Heart left ventricle (tissue), 16 donors: ENCODE data around the gene RET. TPM values are rescaled to one million over a fixed set of nuclear protein-coding genes. Genes with fewer than 3 reads are reported as not detected.

Experiments
- ATAC-seq, 4 donors: fragments of 200-7000 bp; cut with Tn5 transposase; one replicate each; pipeline ENCODE4 v1.9.1; 2020 to 2022; ENCODE audit warnings: moderate library complexity in 4 of 4, mild to moderate bottlenecking in 3 of 4, moderate number of reproducible peaks in 1 of 4
- DNase-seq, 5 donors: peaks; one replicate each; pipeline ENCODE4 v3.0.0-alpha.2; 2020
- H3K27ac ChIP-seq, 12 donors: fragments of 200-600 bp; sonication (generic) in 4 of 12; one replicate each; pipeline versions ENCODE4 v1.5.0 to v1.8.0; 2016 to 2022; ENCODE audit warnings: mild to moderate bottlenecking in 2 of 12
- H3K27me3 ChIP-seq, 9 donors: fragments of 200-600 bp; sonication (generic) in 2 of 9; one replicate each; pipeline versions ENCODE4 v1.5.1 to v1.8.0; 2016 to 2022; ENCODE audit warnings: mild to moderate bottlenecking in 3 of 9
- H3K36me3 ChIP-seq, 9 donors: fragments of 200-600 bp; sonication (generic) in 2 of 9; one replicate each; pipeline versions ENCODE4 v1.5.0 to v1.8.0; 2018 to 2022; ENCODE audit warnings: mild to moderate bottlenecking in 2 of 9
- H3K4me1 ChIP-seq, 12 donors: fragments of 200-600 bp; sonication (generic) in 4 of 12; one replicate each; pipeline versions ENCODE4 v1.5.0 to v1.8.0; 2016 to 2022; ENCODE audit warnings: mild to moderate bottlenecking in 3 of 12
- H3K4me3 ChIP-seq, 12 donors: fragments of 200-600 bp; sonication (generic) in 4 of 12; one replicate each; pipeline versions ENCODE4 v1.5.0 to v1.8.0; 2017 to 2022; ENCODE audit warnings: mild to moderate bottlenecking in 9 of 12, moderate library complexity in 4 of 12
- H3K9me3 ChIP-seq, 12 donors: fragments of 200-600 bp; sonication (generic) in 4 of 12; one replicate each; pipeline versions ENCODE4 v1.5.0 to v1.8.0; 2016 to 2022; ENCODE audit warnings: mild to moderate bottlenecking in 1 of 12
- CTCF ChIP-seq, 12 donors: fragments of 200-600 bp; sonication (generic) in 4 of 12; IDR thresholded peaks; one replicate each; pipeline versions ENCODE4 v1.5.0 to v1.8.0; 2018 to 2022; ENCODE audit warnings: antibody characterized with exemption in 12 of 12, mild to moderate bottlenecking in 5 of 12
- POLR2A ChIP-seq, 2 donors: fragments of 450-650 bp; IDR thresholded peaks; one replicate each; pipeline ENCODE4 v1.6.1; 2017; ENCODE audit warnings: antibody characterized with exemption in 2 of 2, mild to moderate bottlenecking in 2 of 2, moderate library complexity in 2 of 2
- WGBS, 4 donors: extraction: QIAGEN DNeasy Blood & Tissue Kit in 2 of 4; methylation state at CpG; one replicate each; pipeline versions ENCODE4 v1.1.5 to v1.1.7; 2013 to 2018; 5-methylcytosine and 5-hydroxymethylcytosine counted together
- intact Hi-C, 10 donors: fragments of 100-400 bp; cut with DNase I; formaldehyde crosslinking; loops; one replicate each; pipeline versions ENCODE4 v1.11.1 to v1.14.2; 2022
- polyA plus RNA-seq, 2 donors: library from polyadenylated mRNA; stranded (reverse); fragments of 200-250 nt; gene quantifications; one replicate each; pipeline ENCODE4 v1.2.3, GENCODE V29; 2013
- total RNA-seq, 9 donors: library from RNA; depleted of rRNA in 2 of 9; stranded (reverse); fragments of >200 nt in 2 of 9; fragmentation: NEBNext Ultra II Directional in 3 of 9; extraction: Animal tissue kit (Norgen Biotek cat#: 25700) in 3 of 9; gene quantifications; one replicate each; pipeline versions ENCODE4 v1.1.0 to v1.2.4, GENCODE V29; 2016 to 2023
- donor health status: ischemic (EF 13 %, LVEDD 7.1; RV severe dilation, severe dysfunction).
- donor health status: healthy with polysubstance abuse.
- donor health status: DM: no; HTN: yes; CAD: no.
- donor health status: DM: no; HTN: no; CAD: no.
- donor health status: ischemic (EF 25% LVEDD 6.9; RV normal size, moderate dysfunction).
- donor health status: ischemic (EF 25% LVEDD 5.7; RV mildly dilated, moderate dysfunction).
- donor health status: healthy.
- donor health status: DM: yes; HTN: yes; CAD: no.
- donor health status: ischemic (EF 35%, LVEDD 5.7; RV mildly dilated, moderate dysfunction).
- donor health status: nonischemic (EF 11% LVEDD 7.7; RV severe dilation, severe dysfunction).
- donor health status: DM: yes; HTN: yes; CAD: no.
- donor health status: PGD.
- donor health status: ischemic (EF 29% LVEDD 5.4; RV normal size, mild dysfunction).
- donor health status: nonischemic (EF 23%, LVEDD 6.1; RV moderate dilation, normal function).

RET gene
- total and polyA plus RNA-seq, 11 donors: 0.12 to 3.3 (median 0.66) TPM

DNA sequence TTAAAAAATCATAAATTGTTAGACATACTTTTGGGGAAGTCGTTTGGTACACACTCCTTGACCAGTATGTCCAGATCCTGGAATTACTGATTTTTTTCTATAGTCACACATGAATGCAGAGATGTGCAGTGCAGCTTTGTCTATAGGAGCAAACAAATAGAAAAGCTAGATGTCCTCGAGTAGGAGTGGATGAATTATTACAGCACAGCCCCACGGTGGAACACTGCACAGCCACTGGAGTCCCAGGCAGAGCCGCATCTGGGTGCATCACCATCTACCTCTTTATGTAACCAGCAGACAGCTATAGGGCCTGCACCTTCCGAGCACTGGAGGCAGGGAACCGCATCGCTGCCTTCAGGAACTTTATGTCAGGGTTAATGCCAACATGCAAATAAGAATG lies 17.0 kb upstream of the RET start:
- no peak for TF ChIP-seq POLR2A (IDR thresholded peaks at IDR 0.05)
- TF ChIP-seq CTCF (IDR thresholded peaks at IDR 0.05): no peak
- H3K36me3 ChIP-seq: no peaks in the 10 kb centered on the region
- H3K9me3 ChIP-seq: no peaks in the 10 kb centered on the region
- peaks cover 0 to 7% (median 0%) of the 10 kb centered on the region in 12 donors for H3K4me1 ChIP-seq
- H3K27me3 ChIP-seq: peaks cover 0 to 25% (median 0%) of the 10 kb centered on the region in 9 donors
- no peak overlapping the region for H3K27ac ChIP-seq
- DNase-seq (peak in 1 of 5 donors; percentile 10), ATAC-seq (no peak)
- H3K4me3 ChIP-seq: no peak overlapping the region
- intact Hi-C loops: no loop called here
- 49 to 66% (median 59%) methylated on average over 7 of the region's 7 CpGs for WGBS, 4 donors

DNA sequence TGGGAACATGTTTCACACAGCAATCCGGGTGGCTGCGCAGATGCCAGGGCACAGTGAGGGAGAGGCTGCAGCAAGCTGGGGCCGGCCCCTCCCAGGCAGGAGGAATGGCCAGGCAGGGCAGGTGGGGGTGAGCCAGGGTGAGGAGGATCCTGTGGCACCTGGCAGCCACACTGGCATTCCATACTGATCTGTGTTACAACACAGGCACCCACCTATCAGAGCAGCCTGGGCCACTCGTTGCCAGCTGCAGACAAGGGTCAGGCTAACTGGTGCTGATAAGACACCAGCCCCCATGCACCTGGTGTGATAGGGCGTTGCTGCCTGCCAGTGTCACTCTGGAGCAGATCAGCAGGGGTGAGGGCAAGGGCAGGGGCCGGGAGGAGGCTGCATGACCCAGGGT lies 16.6 kb upstream of the RET start:
- intact Hi-C loops: no loop called here
- Histone ChIP-seq H3K4me1 (peaks cover 0 to 7% (median 0%) of the 10 kb centered on the region in 12 donors), H3K4me3 (no peak overlapping the region), H3K36me3 (no peaks in the 10 kb centered on the region), H3K27ac (no peak overlapping the region), H3K27me3 (peaks cover 0 to 23% (median 0%) of the 10 kb centered on the region in 9 donors), H3K9me3 (no peaks in the 10 kb centered on the region)
- 43 to 56% (median 44%) methylated on average over 5 to 6 of the region's 6 CpGs for WGBS, 4 donors
- DNase-seq: peak in 3 of 5 donors; percentile 37 to 72 (median 71)
- TF ChIP-seq CTCF (IDR thresholded peaks at IDR 0.05) (no peak), POLR2A (IDR thresholded peaks at IDR 0.05) (no peak)
- ATAC-seq: peak; percentile 49 to 86 (median 60)

DNA sequence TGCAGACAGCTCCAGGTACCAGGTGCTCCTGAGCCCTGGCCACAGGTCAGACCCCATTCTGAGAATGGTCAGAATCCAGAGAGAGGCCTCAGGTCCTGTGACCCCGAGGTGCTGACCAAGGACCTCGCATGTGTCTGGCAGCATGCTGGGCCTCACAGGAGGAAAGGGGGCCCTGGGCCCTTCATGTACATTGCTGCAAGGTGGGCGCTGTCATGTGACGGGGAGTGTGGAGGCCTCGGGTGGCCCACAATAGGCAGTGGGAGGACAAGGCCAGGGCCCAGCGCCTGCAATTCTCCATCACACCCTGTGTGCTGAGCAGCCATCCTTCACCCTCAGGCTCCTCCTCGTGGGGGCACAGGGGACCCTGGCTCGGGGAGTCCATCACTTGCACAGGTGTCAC lies 15.5 kb upstream of the RET start:
- TF ChIP-seq POLR2A (IDR thresholded peaks at IDR 0.05): no peak
- no peak for TF ChIP-seq CTCF (IDR thresholded peaks at IDR 0.05)
- no peak for ATAC-seq
- 85 to 93% (median 92%) methylated on average over 5 to 8 of the region's 8 CpGs for WGBS, 4 donors

DNA sequence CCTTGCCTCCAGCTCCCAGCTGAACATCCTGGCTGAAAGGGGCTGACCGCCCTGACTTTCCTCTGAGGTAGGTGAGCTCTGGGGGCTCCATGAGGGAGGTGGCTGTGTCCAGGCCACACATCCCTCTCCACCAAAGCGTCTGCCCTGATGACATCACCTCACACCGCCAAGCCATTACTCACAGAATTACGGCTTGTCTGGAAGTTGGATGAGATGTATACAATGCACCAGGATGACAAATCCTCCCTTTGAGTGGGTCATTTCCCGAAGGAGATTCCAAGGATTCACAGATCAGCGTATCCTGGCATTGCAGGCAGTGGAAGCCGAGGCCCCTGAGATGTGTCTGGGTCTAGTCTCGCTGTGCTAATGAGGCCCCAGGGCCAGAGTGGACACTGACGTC lies 15.1 kb upstream of the RET start:
- Histone ChIP-seq H3K9me3 (no peaks in the 10 kb centered on the region), H3K27me3 (peaks cover 0 to 23% (median 0%) of the 10 kb centered on the region in 9 donors), H3K4me1 (peaks cover 0 to 7% (median 0%) of the 10 kb centered on the region in 12 donors), H3K4me3 (no peak overlapping the region), H3K36me3 (no peaks in the 10 kb centered on the region), H3K27ac (no peak overlapping the region)
- intact Hi-C loops: no loop called here
- ATAC-seq (no peak), DNase-seq (peak in 1 of 5 donors; percentile 13)
- TF ChIP-seq POLR2A (IDR thresholded peaks at IDR 0.05) (no peak), CTCF (IDR thresholded peaks at IDR 0.05) (no peak)
- WGBS, 4 donors: 82 to 91% (median 88%) methylated on average over 8 to 9 of the region's 9 CpGs

More for the DNA sequence above, 15.5 kb upstream of the RET start:
- no peak overlapping the region for H3K27ac ChIP-seq
- peaks cover 0 to 7% (median 0%) of the 10 kb centered on the region in 12 donors for H3K4me1 ChIP-seq
- peaks cover 0 to 23% (median 0%) of the 10 kb centered on the region in 9 donors for H3K27me3 ChIP-seq
- H3K4me3 ChIP-seq: no peak overlapping the region
- no peaks in the 10 kb centered on the region for H3K36me3 ChIP-seq
- peak in 1 of 5 donors; percentile 30 for DNase-seq
- intact Hi-C loops: no loop called here
- no peaks in the 10 kb centered on the region for H3K9me3 ChIP-seq
